ENCODE measurements around the gene PER1.

- TF ChIP-seq EZH2phosphoT487 (IDR thresholded peaks at IDR 0.05; ENCODE audit: insufficient read depth, low read depth) (no peak), EZH2 (IDR thresholded peaks at IDR 0.05; ENCODE audit: insufficient read depth, poor library complexity, severe bottlenecking) (no peak)
Observed at GRCh38 chr17:8162233-8162996, 10.2 kb upstream of the PER1 start, which contains the start of gene VAMP2.
